Testis (tissue), 2 donors: ENCODE data around the gene CTDSPL.

Experiments used
- POLR2A ChIP-seq: fragments of 450-650 bp; IDR thresholded peaks from one replicate; pipeline ENCODE4 v1.6.1; 2017; ENCODE audit warnings: antibody characterized with exemption, mild to moderate bottlenecking, moderate library complexity
- TF ChIP-seq, protein P1 (sequence below), 3 experiments: fragments of 450-650 bp in 2 of 3; fragments of 200-600 bp in 1 of 3; sonication (generic) in 1 of 3; IDR thresholded peaks; one replicate each; pipeline ENCODE4 v1.5.1; 2016 to 2019; ENCODE audit warnings: antibody characterized with exemption in 3 of 3, mild to moderate bottlenecking in 2 of 3, moderate library complexity in 1 of 3

DNA sequence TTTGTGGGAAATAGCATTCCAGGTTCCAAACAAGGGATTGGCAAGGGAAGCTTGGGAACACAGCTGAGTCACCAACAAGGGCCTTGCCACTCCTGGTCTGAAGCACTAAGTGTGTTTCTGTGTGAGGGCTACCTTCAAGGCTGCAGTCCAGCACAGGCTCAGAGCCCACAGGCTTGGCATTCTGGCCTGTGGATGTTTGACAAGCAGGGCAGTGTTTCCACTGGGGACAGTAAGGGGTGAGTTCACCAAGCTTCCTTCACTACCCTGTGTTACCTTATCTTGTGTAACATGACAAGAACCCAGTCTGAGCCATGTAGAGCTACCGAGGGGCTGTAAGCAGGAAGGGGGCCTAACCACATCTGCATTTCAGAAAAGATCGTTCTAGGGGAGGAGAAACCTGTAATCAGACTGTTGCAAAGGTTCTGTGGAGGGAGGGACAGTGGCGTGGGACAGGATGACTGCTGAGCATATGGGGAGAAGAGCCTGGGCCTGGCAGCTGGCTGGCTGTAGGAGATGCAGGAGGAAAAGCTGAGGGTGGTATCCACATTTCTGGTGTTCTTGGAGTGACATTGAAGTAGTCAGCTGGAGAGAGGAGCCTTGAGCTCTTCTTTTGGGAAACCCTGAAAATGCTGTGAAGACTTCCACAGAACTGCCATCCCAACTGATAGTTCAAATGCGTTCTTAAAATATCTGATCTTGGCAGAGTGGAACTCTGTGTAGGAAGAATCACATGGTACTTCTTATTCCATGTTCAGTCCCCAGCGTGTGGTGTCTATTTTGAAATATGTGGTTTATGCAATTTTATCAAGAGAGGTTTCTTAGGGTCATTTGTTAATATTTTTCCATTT, 61.3 kb downstream of the CTDSPL start:
- TF ChIP-seq, protein P1, sequence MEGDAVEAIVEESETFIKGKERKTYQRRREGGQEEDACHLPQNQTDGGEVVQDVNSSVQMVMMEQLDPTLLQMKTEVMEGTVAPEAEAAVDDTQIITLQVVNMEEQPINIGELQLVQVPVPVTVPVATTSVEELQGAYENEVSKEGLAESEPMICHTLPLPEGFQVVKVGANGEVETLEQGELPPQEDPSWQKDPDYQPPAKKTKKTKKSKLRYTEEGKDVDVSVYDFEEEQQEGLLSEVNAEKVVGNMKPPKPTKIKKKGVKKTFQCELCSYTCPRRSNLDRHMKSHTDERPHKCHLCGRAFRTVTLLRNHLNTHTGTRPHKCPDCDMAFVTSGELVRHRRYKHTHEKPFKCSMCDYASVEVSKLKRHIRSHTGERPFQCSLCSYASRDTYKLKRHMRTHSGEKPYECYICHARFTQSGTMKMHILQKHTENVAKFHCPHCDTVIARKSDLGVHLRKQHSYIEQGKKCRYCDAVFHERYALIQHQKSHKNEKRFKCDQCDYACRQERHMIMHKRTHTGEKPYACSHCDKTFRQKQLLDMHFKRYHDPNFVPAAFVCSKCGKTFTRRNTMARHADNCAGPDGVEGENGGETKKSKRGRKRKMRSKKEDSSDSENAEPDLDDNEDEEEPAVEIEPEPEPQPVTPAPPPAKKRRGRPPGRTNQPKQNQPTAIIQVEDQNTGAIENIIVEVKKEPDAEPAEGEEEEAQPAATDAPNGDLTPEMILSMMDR (IDR thresholded peaks at IDR 0.05), result no peak
- no peak for TF ChIP-seq POLR2A
